HS-5 (cell line): Measurements from ENCODE around the gene HOXA2.

ENCODE experiments used
- DNase-seq: peaks from one replicate; pipeline ENCODE4 v3.0.0-alpha.2; 2012; ENCODE audit warnings: low read depth

Gene HOXA2

DNA sequence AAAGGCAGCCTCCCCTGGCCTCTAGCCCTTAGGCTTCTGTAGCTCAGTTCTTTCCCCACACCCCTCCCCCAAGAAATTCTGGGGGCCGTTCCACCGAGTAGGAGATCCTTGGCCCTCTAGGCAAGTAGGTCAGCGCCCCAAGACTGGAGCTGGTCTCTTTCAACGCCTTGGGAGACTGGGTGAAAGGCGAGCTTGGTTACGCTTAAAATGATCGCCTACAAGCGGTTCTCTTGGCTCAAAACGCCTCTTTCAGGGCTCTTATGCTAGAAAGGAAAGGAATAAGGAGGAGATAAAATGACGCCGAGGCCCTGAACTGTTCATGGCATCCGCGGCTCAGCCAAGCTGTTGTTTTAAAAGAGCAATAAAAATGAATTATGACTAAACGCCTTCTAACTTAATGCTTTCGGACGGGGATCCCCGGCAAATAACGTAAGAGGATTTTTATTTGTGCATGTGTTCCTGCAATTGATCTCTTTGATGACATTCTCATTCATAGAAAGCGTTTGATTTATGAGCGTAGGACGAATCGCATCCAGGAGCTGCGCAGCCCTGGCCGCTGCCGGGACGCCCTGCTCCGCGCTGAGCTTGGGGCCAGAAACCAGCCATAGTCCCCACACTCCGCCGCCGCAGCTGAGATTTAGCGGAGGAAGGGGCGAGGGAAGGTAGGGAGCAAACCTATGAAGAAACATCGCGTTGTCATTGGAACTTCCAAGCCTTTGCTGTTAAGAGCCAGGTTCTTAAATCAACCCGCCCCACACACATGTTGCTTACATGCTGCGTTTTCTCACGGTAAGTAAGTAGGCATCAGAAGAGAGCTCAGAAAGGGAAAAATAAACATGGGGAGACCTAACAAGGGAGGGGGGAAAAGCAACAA lies 3.7 kb downstream of the HOXA2 start:
- no peak for DNase-seq

DNA sequence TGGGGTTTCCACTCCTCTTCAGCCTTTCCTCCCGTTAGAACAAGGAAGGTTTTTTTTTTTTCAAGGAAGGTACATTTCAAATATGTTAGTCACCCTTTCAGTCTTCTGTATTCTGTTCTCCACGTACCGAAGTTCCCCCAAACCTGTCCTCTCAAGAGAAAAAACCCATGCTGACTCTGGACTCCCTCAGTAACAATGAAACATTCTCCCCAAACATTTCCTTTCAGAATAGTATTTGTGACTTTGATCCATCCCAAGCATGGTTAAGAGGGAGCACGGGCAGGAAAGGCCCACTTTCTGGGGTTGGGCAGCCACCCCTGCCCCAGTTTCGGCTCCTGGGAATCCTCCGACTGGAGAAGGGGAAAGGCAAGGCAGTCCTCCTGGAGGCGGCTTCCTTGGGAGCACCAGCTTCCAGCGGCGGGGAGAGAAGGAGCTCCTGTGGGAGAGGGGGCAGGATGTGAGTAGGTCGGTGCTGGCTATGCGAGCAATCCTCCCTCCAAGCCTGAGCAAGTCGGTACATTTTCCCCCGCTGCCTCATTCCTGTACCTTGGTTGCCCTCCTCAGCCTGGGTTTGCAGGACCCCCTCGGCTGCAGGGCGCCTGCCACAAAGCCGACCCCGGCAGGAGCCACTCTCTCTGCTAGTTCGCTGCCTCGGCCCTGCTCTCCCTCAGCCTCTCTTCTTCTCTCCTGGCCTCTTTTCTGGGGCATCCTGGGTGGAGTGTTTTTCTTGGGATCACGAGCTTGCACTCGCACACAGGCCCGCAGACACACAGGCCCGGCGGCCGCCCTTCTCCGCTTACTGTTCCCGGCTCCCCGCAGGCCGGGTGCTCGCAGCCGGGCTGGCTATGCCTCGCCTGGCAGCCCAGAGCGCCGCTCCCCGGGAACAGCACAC lies 4.6 kb downstream of the HOXA2 start:
- DNase-seq = no peak

DNA sequence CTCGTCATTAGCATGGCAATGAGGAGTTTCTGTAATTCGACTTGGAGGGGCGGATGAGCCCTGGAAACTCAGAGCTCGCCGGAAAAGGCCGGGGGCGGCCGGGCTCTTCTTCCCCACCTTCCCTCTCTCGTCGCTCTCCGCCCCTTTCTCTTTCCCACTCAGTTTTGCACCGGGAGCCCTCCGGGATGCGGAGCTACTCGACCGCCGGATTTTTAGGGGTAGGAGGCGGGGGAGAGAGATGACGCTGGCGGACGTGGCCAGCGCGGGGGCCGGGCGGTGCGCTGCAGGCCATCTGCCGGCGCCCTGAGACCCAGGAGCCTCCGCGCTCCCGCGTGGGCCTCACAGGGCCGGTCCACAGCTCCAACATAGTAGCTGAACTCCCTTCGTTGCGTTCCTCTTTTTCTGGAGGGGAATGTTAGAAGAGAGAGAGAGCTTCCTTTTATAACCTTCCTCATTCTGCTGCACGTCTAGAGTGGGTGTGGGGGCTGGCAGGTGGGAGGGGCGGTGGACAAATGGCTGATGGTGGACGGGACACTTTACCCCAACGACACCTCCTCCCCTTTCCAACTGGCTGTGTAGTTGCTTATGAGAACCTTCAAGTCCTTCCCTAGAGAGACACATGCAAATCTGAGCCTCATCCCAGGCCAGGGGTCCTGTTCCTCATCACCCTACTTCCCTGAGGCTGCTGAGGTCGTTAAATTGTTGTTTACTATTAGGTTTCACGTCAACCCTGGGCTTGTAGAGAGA lies 5.5 kb downstream of the HOXA2 start:
- no peak for DNase-seq

DNA sequence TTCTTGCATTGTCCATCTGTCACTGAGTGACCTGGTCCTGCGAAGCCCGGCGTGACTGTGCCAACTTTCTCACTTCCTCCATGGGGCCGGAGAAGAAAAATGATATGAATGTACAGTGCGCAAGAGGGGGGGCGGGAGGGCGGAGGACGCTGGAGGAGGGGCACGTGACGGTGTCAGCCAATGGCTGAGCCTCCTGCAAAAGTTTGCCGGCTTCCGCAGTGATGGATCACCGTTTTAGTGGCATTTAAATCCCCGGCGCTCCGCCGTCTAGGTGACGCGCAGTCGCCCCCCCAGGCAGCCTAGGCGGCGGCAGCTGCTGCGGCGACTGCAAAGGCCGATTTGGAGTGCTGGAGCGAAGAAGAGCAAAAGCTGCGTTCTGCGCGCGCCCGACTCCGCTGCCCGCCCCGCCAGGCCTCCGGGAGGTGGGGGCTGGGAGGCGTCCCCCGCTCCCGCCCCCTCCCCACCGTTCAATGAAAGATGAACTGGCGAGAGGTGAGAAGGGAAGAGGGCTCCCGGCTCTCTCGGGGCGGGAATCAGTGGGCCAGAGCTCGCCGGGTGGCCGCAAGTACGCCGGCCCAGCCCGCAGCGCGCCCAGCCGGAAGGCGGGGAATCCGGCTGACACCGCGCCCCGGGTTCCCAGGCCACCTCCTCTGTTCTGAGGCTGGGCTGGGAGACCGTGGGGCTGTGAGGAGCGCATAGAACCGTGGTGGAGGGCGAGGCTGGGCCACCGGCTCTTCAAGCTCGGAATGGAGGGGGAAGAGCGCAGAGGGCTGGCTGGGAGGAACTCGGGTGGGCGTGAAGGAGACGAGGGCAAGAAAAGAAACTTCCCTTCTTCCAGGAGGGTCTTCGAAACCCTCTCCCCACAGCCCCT lies 6.4 kb downstream of the HOXA2 start, which contains the start of gene HOXA1:
Gene HOXA1 (minus strand): TSS at position 104 of the 871 bp plus-strand sequence. CDS start 88 bp downstream, at position 16.
- peak; percentile 82 for DNase-seq

DNA sequence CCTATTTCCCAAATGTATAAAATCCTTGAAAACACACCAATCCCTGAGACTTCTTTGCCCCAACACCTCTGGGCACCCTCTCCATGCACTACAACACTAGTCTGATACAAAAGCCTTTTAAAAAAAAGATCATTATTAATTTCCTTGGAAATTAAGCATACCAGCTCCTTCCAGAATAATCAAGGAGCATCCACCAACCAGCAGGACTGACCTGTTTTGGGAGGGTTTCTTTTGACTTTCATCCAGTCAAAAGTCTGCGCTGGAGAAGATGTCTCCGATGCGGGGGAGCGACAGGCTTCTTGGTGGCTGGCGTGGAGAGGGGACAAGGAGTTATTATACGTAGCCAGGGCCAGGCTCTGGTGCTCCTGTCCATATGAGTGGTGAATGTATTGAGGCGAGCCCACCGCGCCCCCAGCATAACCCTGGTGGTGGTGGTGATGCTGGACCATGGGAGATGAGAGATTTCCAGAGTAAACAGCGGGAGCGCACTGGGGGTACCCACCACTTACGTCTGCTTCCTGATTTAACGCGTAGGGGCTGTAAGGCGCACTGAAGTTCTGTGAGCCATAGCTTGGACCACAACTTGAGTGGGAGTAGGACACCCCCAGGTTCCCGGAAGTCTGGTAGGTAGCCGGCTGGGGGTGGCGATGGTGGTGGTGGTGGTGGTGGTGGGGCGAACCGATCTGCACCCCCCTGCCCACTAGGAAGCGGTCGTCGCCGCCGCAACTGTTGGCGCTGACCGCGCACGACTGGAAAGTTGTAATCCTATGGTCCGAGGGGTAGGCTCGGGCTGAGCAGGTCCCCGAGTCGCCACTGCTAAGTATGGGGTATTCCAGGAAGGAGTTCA lies 7.2 kb downstream of the HOXA2 start:
- DNase-seq = no peak

DNA sequence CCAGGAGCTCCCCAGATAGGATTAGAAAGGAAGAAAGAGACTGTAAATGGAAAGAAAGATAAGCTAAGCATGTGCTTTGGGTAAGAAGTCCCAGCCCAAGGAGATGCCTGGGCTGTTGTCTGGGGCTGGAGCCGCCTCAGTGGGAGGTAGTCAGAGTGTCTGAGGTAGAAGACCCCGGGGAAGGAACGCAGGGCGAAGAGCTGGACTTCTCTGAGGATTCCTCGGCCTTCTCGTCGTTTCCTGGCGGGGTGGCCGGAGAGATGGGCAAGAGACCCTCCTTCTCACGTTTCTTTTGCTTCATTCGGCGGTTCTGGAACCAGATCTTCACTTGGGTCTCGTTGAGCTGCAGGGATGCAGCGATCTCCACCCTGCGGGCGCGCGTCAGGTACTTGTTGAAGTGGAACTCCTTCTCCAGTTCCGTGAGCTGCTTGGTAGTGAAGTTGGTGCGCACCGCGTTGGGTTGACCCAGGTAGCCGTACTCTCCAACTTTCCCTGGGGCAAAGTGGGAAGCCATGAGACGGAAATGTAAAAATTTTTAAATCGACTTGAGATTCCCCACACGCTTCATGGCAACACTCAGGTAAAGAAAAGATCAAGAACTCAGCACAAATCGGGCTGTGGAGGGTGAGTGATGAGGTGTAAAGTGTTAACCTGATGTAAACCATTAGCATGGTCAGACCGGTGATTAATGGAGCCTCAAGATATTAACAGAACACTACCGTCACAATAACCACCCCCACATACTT lies 8.0 kb downstream of the HOXA2 start:
- no peak for DNase-seq

DNA sequence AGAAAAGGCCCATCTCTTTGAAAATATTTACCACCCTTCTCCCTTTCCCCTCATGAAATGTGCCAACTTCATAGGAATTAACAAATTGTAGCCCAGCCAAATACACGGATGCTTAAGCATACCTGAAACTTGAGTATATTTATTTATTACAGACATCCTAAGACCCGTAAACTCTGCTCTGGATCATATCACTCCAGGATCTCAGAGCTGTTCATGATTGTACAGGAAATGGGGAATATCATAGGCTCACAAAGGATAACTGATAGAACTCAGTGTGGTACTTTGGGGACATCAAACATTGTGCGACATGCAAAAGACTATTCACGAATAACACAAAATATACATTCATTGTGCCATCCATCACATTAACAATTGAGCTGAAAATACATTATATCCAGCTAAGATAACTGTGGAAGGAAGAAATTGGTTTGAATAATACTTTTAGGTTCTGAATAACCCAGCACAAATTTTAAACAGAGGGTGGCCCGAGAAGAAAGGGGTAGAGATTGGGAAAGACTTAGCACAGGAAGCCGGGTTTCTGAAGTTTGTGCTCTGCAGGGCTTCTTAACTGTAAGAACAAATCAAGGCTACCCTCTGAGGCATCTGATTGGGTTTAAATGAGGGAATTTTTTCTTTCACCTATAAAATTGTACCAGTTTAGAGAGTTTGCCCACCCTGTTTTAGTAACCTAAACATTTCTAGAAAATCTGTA lies 9.1 kb downstream of the HOXA2 start:
- no peak for DNase-seq

DNA sequence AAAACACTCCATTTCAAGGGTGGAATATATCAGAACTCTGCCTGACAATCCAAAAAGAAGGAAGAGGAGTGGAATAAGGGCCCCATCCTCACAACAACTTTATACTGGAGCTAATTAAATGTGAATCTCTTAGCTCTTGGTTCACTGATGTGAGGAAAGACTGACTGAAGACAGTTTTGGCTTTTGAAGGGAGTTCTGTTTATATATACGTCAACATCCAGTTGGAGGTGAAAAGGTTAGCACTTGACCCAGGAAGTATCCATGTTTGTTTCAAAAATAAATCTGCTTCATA lies 9.7 kb downstream of the HOXA2 start:
- DNase-seq = no peak

DNA sequence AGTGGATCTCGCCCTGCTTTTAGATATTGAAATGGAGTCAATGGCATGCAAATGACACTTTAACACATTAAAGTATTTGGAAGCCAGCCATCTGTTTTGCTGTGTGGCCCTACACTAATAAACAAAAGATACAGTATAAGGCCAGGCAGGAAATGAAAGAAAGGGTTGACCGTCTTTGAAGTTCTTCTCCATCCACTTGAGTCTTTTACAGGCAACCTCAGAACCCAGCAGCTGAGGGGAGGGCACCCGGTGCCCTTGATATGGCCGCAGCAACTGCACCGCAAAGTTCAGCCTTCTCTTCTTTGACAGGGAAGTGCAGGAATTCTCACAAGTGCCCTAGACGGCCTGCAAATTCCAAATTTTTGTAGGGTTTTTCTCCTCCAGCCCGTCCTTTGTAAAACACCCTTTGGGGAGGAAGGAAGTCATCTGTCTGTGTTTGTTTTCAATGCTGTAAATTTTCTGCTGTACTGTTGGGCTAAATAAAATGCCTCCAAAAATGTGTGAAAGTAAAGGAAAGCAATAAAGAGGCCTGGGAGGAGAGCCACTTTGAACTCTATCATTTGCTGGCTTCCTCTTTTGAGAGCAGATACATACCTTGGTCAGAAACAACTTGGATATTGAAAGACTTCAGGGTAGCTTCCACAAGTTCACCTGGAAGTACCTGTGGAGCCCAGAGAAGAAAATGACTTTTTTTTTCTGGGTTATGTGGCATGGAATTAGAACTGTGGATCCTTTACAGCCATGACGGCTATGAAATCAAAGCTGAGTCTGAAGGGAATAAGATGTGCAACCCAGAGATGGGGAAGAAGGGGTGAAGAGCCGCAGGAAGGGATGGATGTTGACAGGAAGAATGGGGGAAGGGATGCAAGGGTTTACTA lies 10.3 kb downstream of the HOXA2 start:
- DNase-seq = no peak

DNA sequence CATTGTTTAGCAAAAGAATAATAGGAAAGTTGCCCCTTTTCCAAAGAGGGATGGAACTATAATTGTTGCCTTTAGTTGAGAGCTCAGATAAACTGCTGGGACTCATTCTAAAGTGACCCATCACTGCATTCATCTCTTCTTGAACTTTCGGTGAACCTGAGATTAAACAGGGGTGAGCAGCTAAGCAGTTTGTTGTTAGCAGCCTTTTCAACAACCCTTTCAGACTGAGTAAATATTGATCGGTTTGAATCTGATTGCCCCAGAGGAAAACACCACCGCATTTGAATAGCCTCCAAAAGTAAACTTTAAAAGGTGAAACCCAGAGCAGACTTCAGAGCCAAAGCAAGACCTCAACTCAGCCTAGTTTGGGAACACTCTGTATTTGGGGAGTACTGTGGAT lies 11.4 kb downstream of the HOXA2 start:
- no peak for DNase-seq

DNA sequence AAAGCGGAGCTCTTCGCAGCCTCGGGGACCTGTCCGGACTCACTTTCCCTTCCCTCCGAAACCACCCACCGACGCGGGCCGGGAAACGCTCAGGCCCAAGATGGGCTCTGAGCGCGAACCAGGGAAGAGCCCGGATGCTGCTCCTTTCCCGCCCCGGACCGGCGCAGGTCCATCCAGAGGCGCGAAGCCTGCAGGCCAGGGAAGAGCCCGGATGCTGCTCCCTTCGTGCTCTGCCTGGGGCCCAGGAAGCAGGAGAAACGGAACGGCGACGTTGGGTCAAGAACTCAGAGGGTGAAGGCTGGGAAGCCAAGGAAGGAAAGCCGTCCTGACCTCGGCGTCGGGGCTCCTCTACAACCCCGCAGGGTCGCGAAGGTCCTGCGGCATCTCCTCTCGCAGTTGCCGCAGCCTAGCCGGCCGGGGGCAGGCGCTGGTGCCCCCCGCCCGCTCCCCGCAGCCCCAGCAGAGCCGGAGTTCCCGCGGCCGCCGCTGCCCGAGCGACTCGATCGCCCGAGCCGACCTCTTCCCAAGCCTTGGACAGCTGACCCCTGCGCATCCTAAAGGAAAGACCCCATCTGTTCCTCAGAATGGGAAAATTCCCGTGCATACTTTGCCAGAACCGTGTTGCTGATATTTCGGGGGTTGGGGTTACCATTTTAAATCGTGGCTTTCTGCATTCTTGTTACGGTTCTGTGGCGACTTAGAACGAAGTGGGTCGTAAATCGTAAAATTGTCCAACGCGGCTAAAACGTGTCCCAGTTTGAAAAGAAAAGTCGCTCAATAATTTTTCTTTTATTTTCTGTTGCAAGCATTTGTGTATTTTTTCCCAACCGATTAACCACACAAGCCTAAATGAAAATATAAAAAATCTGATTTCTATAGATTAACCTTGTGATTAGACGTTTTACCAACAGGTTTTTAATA lies 14.2 kb downstream of the HOXA2 start:
- no peak for DNase-seq

DNA sequence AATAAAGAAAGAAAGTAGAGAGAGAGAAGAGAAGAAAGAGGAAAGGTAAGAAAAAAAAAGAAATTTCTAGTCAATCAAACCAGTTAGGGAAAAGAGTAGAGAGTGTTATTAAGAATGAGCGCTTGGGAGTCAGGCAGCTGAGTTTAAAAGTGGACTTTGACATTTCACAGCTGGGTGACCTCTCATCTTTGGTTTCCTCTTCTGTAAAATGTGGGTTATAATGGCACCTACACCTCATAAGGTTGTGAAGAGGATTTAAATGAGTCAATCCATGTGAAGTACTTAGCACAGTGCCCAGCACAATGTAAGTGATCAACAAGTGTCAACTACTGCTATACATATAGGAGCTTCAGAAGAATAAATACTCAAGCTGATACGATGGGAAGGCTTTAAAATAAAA lies 18.8 kb downstream of the HOXA2 start:
- no peak for DNase-seq

DNA sequence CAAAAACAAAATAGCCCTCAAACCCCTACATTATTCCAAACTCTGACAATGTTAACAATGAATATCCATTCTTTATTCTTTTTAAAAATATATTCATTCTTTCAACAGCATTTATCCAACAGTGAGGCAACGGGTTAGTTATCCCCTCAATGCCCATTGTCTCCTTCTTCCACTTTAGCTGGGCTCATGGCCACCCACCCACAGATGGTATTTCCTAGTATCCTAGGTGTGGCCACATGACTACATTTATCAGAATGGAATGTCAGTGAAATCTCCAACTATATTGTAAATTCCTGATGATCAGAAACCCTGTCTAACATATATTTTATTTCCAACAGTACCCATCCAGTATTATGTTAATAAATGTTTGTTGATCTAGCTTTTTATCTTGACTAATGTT lies 20.3 kb downstream of the HOXA2 start:
- DNase-seq = no peak

DNA sequence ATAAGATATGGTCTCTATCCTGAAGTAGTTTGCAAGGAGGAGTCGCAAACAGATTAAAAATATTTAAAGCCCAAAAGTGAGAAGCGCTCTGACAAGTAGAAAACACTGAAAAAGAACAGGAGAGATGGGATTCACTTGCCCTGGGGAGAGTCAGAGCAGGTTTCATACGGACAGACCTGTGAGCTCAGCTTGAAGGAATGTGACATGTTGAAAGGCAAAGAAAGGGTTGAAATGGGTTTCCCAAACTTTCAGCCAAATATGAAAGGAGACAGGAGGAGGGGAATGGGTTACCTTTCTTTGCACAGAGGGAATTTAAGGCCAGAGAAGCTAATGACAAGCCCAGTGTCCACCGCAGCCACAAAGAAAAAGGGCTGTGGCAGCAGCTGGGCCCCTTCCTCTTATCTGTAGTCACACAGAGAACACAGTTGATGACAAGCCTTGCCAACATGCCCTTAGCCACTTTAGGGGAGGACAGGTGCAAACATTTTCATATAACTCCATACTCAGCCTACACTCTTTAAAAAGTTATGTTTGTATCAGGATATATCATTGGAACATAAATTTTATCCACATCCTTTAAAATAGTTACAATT lies 21.5 kb downstream of the HOXA2 start:
- no peak for DNase-seq

DNA sequence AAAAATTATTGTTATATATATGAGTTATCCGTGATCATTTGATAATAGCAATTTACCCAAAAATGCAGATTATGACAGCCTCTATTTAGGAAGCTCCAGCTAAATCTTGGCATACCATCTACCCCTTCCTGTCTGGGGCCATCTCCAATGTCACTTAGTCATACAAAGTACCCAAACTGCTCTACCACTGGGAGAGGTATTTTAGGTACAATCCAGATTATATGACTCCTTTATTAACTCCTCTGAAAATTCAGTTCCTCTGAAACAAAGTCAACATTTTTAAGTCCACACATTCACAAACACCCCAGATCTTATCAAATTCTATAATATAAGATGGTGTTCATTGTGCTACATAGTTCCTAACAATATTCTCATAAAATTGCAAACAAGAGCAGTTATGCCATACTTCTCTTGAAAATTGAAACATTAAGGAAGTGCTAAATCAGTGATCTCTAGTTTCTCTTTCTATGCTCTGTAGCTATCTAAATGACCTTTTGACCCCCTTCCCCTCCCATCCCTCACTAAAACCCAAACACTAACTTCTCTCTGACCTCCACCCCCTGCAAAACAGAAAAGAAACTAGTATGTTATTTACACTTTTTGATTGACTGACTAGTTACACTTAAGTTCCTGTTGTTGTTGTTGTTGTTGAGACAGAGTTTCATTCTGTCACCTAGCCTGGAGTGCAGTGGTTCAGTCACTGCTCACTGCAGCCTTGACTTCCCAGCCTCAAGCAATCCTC lies 23.1 kb downstream of the HOXA2 start:
- DNase-seq = no peak
